Left lung (tissue), 10 donors: ENCODE measurements around the gene CACNA1C. TPM values are rescaled to one million over a fixed set of nuclear protein-coding genes. Genes with fewer than 3 reads are reported as not detected.

Experiments
- ATAC-seq: fragments of 200-7000 bp; cut with Tn5 transposase; one replicate; pipeline ENCODE4 v1.9.1; 2020; ENCODE audit warnings: moderate library complexity
- DNase-seq, 4 donors: peaks; one replicate each; pipeline ENCODE4 v3.0.0-alpha.2; 2013 to 2020
- H3K27ac ChIP-seq, 2 donors: fragments of 200-600 bp; sonication (generic) in 1 of 2; one replicate each; pipeline versions ENCODE4 v1.5.0 to v1.8.0; 2020 to 2021
- H3K27me3 ChIP-seq, 2 donors: fragments of 200-600 bp; sonication (generic) in 1 of 2; one replicate each; pipeline versions ENCODE4 v1.5.0 to v1.8.0; 2020 to 2021
- H3K36me3 ChIP-seq, 2 donors: fragments of 200-600 bp; sonication (generic) in 1 of 2; one replicate each; pipeline versions ENCODE4 v1.5.0 to v1.8.0; 2020 to 2021
- H3K4me1 ChIP-seq, 2 donors: fragments of 200-600 bp; one replicate each; pipeline ENCODE4 v1.8.0; 2021
- H3K4me3 ChIP-seq, 2 donors: fragments of 200-600 bp; sonication (generic) in 1 of 2; one replicate each; pipeline versions ENCODE4 v1.5.0 to v1.8.0; 2020 to 2021; ENCODE audit warnings: mild to moderate bottlenecking in 1 of 2
- H3K9me3 ChIP-seq, 2 donors: fragments of 200-600 bp; sonication (generic) in 1 of 2; one replicate each; pipeline versions ENCODE4 v1.5.0 to v1.8.0; 2020 to 2021
- intact Hi-C, 2 donors: fragments of 100-400 bp; cut with DNase I; formaldehyde crosslinking; loops; one replicate each; pipeline versions ENCODE4 v1.11.2 to v1.14.2; 2022
- polyA plus RNA-seq, 6 donors: library from polyadenylated mRNA; unstranded; fragments of 120-200 nt; gene quantifications; one replicate each; pipeline ENCODE4 v1.2.1, GENCODE V29; 2013; ENCODE audit not compliant: insufficient read length in 6 of 6
- total RNA-seq, 2 donors: library from RNA; stranded (reverse); fragmentation: NEBNext Ultra II Directional; extraction: Animal tissue kit (Norgen Biotek cat#: 25700); gene quantifications; one replicate each; pipeline ENCODE4 v1.2.1, GENCODE V29; 2021
- TF ChIP-seq, protein P1 (sequence below), 2 donors: fragments of 200-600 bp; sonication (generic) in 1 of 2; IDR thresholded peaks; one replicate each; pipeline versions ENCODE4 v1.5.0 to v1.8.0; 2021; ENCODE audit warnings: antibody characterized with exemption in 2 of 2
- donor health status: DM: no; HTN: yes; CAD: no.
- donor health status: DM: no; HTN: no; CAD: no.

The CACNA1C gene
- total and polyA plus RNA-seq, 8 donors = 11.9 to 21.9 (median 14.2) TPM

GRCh38 chr12:2413301-2413700, 360.5 kb downstream of the CACNA1C start:
- Histone ChIP-seq H3K4me3 (no peak overlapping the region), H3K27ac (no peak overlapping the region), H3K4me1 (no peaks in the 10 kb centered on the region), H3K36me3 (no peaks in the 10 kb centered on the region), H3K9me3 (no peaks in the 10 kb centered on the region), H3K27me3 (no peaks in the 10 kb centered on the region)
- DNase-seq = no peak
- ATAC-seq = no peak
- TF ChIP-seq, protein P1, sequence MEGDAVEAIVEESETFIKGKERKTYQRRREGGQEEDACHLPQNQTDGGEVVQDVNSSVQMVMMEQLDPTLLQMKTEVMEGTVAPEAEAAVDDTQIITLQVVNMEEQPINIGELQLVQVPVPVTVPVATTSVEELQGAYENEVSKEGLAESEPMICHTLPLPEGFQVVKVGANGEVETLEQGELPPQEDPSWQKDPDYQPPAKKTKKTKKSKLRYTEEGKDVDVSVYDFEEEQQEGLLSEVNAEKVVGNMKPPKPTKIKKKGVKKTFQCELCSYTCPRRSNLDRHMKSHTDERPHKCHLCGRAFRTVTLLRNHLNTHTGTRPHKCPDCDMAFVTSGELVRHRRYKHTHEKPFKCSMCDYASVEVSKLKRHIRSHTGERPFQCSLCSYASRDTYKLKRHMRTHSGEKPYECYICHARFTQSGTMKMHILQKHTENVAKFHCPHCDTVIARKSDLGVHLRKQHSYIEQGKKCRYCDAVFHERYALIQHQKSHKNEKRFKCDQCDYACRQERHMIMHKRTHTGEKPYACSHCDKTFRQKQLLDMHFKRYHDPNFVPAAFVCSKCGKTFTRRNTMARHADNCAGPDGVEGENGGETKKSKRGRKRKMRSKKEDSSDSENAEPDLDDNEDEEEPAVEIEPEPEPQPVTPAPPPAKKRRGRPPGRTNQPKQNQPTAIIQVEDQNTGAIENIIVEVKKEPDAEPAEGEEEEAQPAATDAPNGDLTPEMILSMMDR (IDR thresholded peaks at IDR 0.05) = no peak
- intact Hi-C loops = no loop called here

DNA sequence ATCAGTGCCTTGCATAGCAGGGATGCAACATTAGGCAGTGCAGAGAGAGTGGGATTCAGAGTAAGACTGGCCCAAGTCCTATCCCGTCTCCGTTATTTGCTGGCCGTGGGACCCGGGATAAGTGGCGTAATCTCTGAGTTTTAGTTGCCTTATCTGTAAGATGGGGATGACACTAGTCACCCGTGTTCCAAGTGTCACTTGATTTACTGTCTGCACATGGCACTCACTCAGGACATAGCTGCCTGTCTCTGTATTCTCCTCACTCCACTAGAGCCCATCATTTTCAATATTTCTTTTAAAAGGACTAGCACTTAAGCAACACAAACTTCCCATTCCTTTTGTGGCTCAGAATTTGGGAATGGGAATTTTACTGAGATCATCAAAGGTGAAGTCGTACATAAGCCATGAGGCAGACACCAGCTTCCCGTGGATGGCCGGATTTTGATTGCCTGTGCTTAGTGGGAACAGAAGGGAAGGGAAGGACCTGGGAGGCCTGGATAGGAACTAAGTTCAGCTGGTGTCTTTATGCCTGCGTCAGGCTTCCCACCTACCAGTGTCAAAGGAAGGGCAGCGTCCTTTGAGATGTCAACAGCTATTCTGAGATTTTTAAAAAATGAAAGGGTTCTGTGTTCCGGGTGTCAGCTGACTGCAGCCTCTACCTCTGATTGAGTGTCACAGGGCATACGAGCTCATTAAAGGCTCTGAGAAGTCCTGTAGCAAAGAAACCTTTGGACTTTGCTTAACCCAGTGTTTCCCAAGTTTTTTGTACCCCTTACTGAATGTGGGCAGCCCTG, 361.4 kb downstream of the CACNA1C start:
- no peak for ATAC-seq
- no peaks in the 10 kb centered on the region for H3K36me3 ChIP-seq
- TF ChIP-seq, protein P1 (IDR thresholded peaks at IDR 0.05) = no peak
- DNase-seq = no peak
- H3K4me1 ChIP-seq = no peaks in the 10 kb centered on the region
- no peaks in the 10 kb centered on the region for H3K9me3 ChIP-seq
- H3K27me3 ChIP-seq = no peaks in the 10 kb centered on the region
- no peak overlapping the region for H3K4me3 ChIP-seq
- no peak overlapping the region for H3K27ac ChIP-seq
- intact Hi-C loops = no loop called here

DNA sequence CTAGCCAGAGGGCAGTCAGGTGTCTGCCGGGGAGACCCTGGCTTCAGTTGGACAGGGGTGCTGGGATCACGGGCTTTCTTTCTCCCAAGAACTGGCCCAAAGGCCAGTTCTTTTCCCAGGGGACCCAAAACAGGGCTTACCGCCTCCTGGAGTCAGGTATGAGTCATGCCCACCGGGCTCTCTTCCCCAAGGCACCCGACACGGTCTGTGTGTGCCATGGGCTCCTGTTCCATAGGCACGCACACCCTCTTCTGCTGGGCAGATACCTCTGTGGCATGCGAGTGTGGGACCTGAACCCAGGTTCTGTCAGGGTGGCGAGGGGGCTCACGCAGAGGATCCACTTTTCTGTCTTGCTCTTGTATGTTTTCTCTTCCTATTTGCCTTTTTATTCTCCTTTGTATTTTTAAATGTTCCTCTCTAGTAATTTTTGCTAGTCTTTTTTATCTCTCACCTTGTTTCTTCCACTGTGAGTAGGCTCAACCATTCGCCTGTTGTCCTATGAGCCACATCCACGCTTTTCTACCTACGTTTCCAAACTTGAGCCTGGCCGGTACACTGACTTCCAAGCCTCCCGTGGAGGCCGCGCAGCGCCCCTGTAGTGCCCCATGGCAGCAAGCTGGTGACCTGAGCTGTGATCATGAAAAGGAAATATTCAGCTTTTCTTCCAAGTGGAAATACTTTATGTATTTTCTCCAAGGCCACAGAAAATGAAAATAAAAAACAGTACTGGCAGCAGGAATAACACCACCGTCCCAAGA, 362.2 kb downstream of the CACNA1C start:
- no peaks in the 10 kb centered on the region for H3K9me3 ChIP-seq
- no peaks in the 10 kb centered on the region for H3K27me3 ChIP-seq
- TF ChIP-seq, protein P1 (IDR thresholded peaks at IDR 0.05) = no peak
- no peak overlapping the region for H3K4me3 ChIP-seq
- DNase-seq (no peak), ATAC-seq (no peak)
- H3K4me1 ChIP-seq = no peaks in the 10 kb centered on the region
- intact Hi-C loops = no loop called here
- no peak overlapping the region for H3K27ac ChIP-seq
- H3K36me3 ChIP-seq = no peaks in the 10 kb centered on the region

GRCh38 chr12:2415568-2415944, 362.8 kb downstream of the CACNA1C start:
- TF ChIP-seq, protein P1 (IDR thresholded peaks at IDR 0.05) = no peak
- Histone ChIP-seq H3K27ac (no peak overlapping the region), H3K4me1 (no peaks in the 10 kb centered on the region), H3K4me3 (no peak overlapping the region), H3K36me3 (no peaks in the 10 kb centered on the region), H3K27me3 (no peaks in the 10 kb centered on the region), H3K9me3 (no peaks in the 10 kb centered on the region)
- no peak for DNase-seq
- ATAC-seq = no peak
- intact Hi-C loops = no loop called here

GRCh38 chr12:2416158-2416557, 363.4 kb downstream of the CACNA1C start:
- H3K27ac ChIP-seq = no peak overlapping the region
- no peak overlapping the region for H3K4me3 ChIP-seq
- no peaks in the 10 kb centered on the region for H3K4me1 ChIP-seq
- H3K27me3 ChIP-seq = no peaks in the 10 kb centered on the region
- no peak for ATAC-seq
- intact Hi-C loops = no loop called here
- no peaks in the 10 kb centered on the region for H3K36me3 ChIP-seq
- TF ChIP-seq, protein P1 (IDR thresholded peaks at IDR 0.05) = no peak
- DNase-seq = no peak
- H3K9me3 ChIP-seq = no peaks in the 10 kb centered on the region
